Non-pigmented ciliary epithelial cell (primary cell): Measurements from ENCODE around the gene TMEM163.
"Not testable (repeated sequence)": the region's sequence is repeated elsewhere in the genome, so short reads cannot be mapped to it uniquely, and the experiment has no call there.

Experiments used
- DNase-seq: peaks from one replicate; pipeline ENCODE4 v3.0.0-alpha.2; 2010; ENCODE audit warnings: low read depth

The TMEM163 gene

GRCh38 chr2:134621939-134622705 is 96.7 kb downstream of the TMEM163 start:
- no peak for DNase-seq

- no peak for DNase-seq
Measured at GRCh38 chr2:134619250-134619649, 99.5 kb downstream of the TMEM163 start.

- not testable (repeated sequence) for DNase-seq
Measured at GRCh38 chr2:134615480-134615879, 103.3 kb downstream of the TMEM163 start.

- no peak for DNase-seq
Measured at GRCh38 chr2:134611316-134611715, 107.5 kb downstream of the TMEM163 start.

- DNase-seq: no peak
Measured at GRCh38 chr2:134610871-134611270, 107.9 kb downstream of the TMEM163 start.

- no peak for DNase-seq
Measured at GRCh38 chr2:134609924-134610513, 108.8 kb downstream of the TMEM163 start.

GRCh38 chr2:134603966-134604365 is 114.8 kb downstream of the TMEM163 start:
- DNase-seq: no peak

- no peak for DNase-seq
Measured at GRCh38 chr2:134602666-134603065, 116.1 kb downstream of the TMEM163 start.

GRCh38 chr2:134601264-134601663 is 117.5 kb downstream of the TMEM163 start:
- DNase-seq: no peak

GRCh38 chr2:134600208-134600607 is 118.6 kb downstream of the TMEM163 start:
- no peak for DNase-seq

- no peak for DNase-seq
Measured at GRCh38 chr2:134599236-134599635, 119.6 kb downstream of the TMEM163 start.

GRCh38 chr2:134594399-134594798 is 124.4 kb downstream of the TMEM163 start:
- DNase-seq: no peak

- no peak for DNase-seq
Measured at GRCh38 chr2:134593519-134593918, 125.3 kb downstream of the TMEM163 start.

GRCh38 chr2:134592377-134592776 is 126.4 kb downstream of the TMEM163 start:
- DNase-seq: no peak

- no peak for DNase-seq
Measured at GRCh38 chr2:134591526-134591925, 127.3 kb downstream of the TMEM163 start.

- DNase-seq: no peak
Measured at GRCh38 chr2:134590679-134591078, 128.1 kb downstream of the TMEM163 start.

- DNase-seq: not testable (repeated sequence)
Measured at GRCh38 chr2:134589171-134590083, 129.4 kb downstream of the TMEM163 start.

GRCh38 chr2:134588556-134588955 is 130.2 kb downstream of the TMEM163 start:
- no peak for DNase-seq

- DNase-seq: no peak
Measured at GRCh38 chr2:134586326-134586965, 132.4 kb downstream of the TMEM163 start.

- DNase-seq: no peak
Measured at GRCh38 chr2:134583997-134584520, 134.7 kb downstream of the TMEM163 start.

- DNase-seq: no peak
Measured at GRCh38 chr2:134583462-134583861, 135.3 kb downstream of the TMEM163 start.

- no peak for DNase-seq
Measured at GRCh38 chr2:134582547-134582899, 136.3 kb downstream of the TMEM163 start.
